Gastroesophageal sphincter (tissue), 4 donors: Measurements from ENCODE around the gene RAB44. TPM values are rescaled to one million over a fixed set of nuclear protein-coding genes. Genes with fewer than 3 reads are reported as not detected.

ENCODE experiments used
- ATAC-seq: fragments of 150-250 bp; one replicate; pipeline ENCODE4 v1.9.1; 2016; ENCODE audit warnings: mild to moderate bottlenecking, moderate library complexity
- H3K27ac ChIP-seq, 4 donors: fragments of 200-600 bp; sonication (generic) in 3 of 4; 1 replicate in 3 of 4; 2 replicates in 1 of 4; pipeline ENCODE4 v1.5.1; 2016 to 2019
- H3K27me3 ChIP-seq: fragments of 200-600 bp; sonication (generic); one replicate; pipeline ENCODE4 v1.5.1; 2019
- H3K36me3 ChIP-seq, 2 donors: fragments of 200-600 bp; sonication (generic); one replicate each; pipeline ENCODE4 v1.5.1; 2019; ENCODE audit warnings: control low read depth in 1 of 2
- H3K4me1 ChIP-seq, 3 donors: fragments of 200-600 bp; sonication (generic); 1 replicate in 2 of 3; 2 replicates in 1 of 3; pipeline ENCODE4 v1.5.1; 2016 to 2019; ENCODE audit warnings: control low read depth in 2 of 3
- H3K4me3 ChIP-seq, 2 donors: fragments of 200-600 bp; sonication (generic); one replicate each; pipeline ENCODE4 v1.5.1; 2019; ENCODE audit warnings: mild to moderate bottlenecking in 1 of 2, moderate library complexity in 1 of 2
- H3K9me3 ChIP-seq, 3 donors: fragments of 200-600 bp; sonication (generic); one replicate each; pipeline ENCODE4 v1.5.1; 2017 to 2019; ENCODE audit warnings: control low read depth in 2 of 3
- EP300 ChIP-seq: sonication (generic); formaldehyde crosslinking; IDR thresholded peaks from one replicate; pipeline ENCODE4 v1.6.1; 2017; ENCODE audit warnings: antibody characterized with exemption, mild to moderate bottlenecking
- POLR2A ChIP-seq, 2 donors: fragments of 450-650 bp; IDR thresholded peaks; one replicate each; pipeline ENCODE4 v1.6.1; 2017; ENCODE audit warnings: antibody characterized with exemption in 2 of 2, mild to moderate bottlenecking in 2 of 2, moderate library complexity in 1 of 2
- POLR2AphosphoS5 ChIP-seq: sonication (generic); formaldehyde crosslinking; IDR thresholded peaks from one replicate; pipeline ENCODE4 v1.6.1; 2017; ENCODE audit warnings: antibody characterized with exemption
- WGBS, 2 donors: methylation state at CpG; one replicate each; pipeline ENCODE4 v1.1.5; 2018; ENCODE audit warnings: low coverage in 1 of 2; 5-methylcytosine and 5-hydroxymethylcytosine counted together
- total RNA-seq, 4 donors: library from RNA; depleted of rRNA; stranded (reverse); fragments of >200 nt; gene quantifications; one replicate each; pipeline ENCODE4 v1.1.0, GENCODE V29; 2016
- TF ChIP-seq, protein P1 (sequence below), 4 experiments: fragments of 200-600 bp in 2 of 4; fragments of 450-650 bp in 2 of 4; sonication (generic) in 1 of 4; IDR thresholded peaks; one replicate each; pipeline ENCODE4 v1.5.1; 2017 to 2019; ENCODE audit warnings: antibody characterized with exemption in 4 of 4, mild to moderate bottlenecking in 2 of 4, moderate library complexity in 2 of 4

The RAB44 gene
- total RNA-seq, 4 donors from 2014 or later = 0.67 to 1.6 (median 0.89) TPM; not detected in 1

DNA sequence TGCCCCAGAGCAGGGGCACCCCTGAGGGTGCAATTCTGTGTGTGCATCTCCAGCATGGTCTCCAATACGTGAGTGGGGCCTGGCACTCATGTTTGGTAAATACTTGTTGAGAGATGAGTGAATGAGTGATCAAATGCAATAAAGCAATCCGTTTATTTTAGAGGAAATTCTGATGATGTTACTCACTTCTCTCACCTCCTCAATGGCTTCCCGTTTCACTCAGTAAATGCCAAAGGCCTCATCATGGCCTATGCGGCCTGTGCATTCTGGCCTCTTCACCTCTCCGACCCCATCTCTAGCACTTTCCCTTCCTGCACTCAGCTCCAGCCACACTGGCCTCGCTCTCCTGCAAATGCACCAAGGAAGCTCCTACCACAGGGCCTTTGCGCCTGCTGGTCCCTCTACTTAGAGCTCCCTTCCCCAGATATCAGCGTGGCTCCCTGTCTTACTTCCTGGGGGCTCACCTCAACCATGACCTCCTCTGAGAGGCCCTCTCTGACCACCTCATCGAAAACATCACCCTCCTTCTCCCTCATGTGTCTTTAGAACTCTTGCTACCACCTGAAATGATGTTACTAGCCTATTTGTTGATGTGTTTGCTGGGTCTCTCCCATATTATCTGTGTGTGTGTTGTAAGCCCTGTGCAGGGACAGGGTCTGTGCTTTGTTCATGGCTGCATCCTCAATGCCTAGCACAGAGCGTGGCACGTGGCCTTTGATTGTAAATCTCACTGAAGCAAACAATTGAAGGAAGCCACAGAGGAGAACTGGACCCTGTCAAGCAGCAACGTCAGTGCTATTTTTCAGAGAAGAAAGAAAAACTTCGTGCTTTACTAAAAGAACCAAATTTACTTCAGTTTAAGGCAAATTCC lies 42.6 kb downstream of the RAB44 start:
- no peaks in the 10 kb centered on the region for H3K36me3 ChIP-seq
- peaks cover 0 to 11% (median 4%) of the 10 kb centered on the region in 3 donors for H3K4me1 ChIP-seq
- ATAC-seq = no peak
- H3K4me3 ChIP-seq = no peak overlapping the region
- H3K27me3 ChIP-seq = no peaks in the 10 kb centered on the region
- TF ChIP-seq, protein P1, sequence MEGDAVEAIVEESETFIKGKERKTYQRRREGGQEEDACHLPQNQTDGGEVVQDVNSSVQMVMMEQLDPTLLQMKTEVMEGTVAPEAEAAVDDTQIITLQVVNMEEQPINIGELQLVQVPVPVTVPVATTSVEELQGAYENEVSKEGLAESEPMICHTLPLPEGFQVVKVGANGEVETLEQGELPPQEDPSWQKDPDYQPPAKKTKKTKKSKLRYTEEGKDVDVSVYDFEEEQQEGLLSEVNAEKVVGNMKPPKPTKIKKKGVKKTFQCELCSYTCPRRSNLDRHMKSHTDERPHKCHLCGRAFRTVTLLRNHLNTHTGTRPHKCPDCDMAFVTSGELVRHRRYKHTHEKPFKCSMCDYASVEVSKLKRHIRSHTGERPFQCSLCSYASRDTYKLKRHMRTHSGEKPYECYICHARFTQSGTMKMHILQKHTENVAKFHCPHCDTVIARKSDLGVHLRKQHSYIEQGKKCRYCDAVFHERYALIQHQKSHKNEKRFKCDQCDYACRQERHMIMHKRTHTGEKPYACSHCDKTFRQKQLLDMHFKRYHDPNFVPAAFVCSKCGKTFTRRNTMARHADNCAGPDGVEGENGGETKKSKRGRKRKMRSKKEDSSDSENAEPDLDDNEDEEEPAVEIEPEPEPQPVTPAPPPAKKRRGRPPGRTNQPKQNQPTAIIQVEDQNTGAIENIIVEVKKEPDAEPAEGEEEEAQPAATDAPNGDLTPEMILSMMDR (IDR thresholded peaks at IDR 0.05) = no peak
- no peak for TF ChIP-seq EP300
- no peaks in the 10 kb centered on the region for H3K9me3 ChIP-seq
- no peak overlapping the region for H3K27ac ChIP-seq
- WGBS, 2 donors = 76 to 78% methylated on average over 3 to 12 of the region's 13 CpGs

- TF ChIP-seq POLR2AphosphoS5 (no peak), EP300 (no peak), POLR2A (IDR thresholded peaks at IDR 0.05) (no peak)
- TF ChIP-seq, protein P1 (IDR thresholded peaks at IDR 0.05) = no peak
- no peaks in the 10 kb centered on the region for H3K27me3 ChIP-seq
- WGBS, 2 donors = 93 to 94% methylated on average over 5 to 6 of the region's 11 CpGs
- H3K4me3 ChIP-seq = no peak overlapping the region
- no peaks in the 10 kb centered on the region for H3K36me3 ChIP-seq
- H3K9me3 ChIP-seq = no peaks in the 10 kb centered on the region
- ATAC-seq = no peak
- H3K4me1 ChIP-seq = peaks cover 0 to 4% (median 3%) of the 10 kb centered on the region in 3 donors
- no peak overlapping the region for H3K27ac ChIP-seq
Measured at GRCh38 chr6:36740818-36741179, 43.2 kb downstream of the RAB44 start.

DNA sequence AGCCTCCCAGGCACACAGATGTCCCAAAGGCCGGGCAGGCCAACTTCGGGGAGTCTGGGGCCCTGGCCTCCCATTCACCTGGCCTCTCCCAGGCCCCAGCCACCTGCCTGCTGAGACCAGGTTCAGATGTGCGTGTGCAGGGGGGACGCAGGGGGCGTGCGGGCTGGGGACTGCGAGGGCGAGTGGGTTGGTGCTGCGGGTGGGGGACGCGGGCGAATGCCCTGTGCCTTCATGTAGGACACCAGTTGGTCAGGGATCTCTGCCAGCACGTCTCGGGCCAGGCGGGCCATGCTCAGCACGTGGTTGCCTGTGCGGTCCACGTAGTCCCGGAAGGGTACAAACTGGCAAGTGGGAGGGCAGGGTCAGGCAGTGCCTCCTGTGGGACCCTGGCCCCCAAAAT lies 44.5 kb downstream of the RAB44 start:
- no peak for ATAC-seq
- TF ChIP-seq, protein P1 (IDR thresholded peaks at IDR 0.05) = no peak
- TF ChIP-seq POLR2AphosphoS5 (no peak), EP300 (no peak), POLR2A (IDR thresholded peaks at IDR 0.05) (no peak)
- no peaks in the 10 kb centered on the region for H3K27me3 ChIP-seq
- H3K36me3 ChIP-seq = no peaks in the 10 kb centered on the region
- no peak overlapping the region for H3K27ac ChIP-seq
- H3K9me3 ChIP-seq = no peaks in the 10 kb centered on the region
- no peak overlapping the region for H3K4me3 ChIP-seq
- H3K4me1 ChIP-seq = no peaks in the 10 kb centered on the region
- WGBS, 2 donors = 80% methylated on average over 1 of the region's 19 CpGs; no CpG with 5 or more reads in 1 of the 2 donors

GRCh38 chr6:36743032-36743431 lies 45.4 kb downstream of the RAB44 start:
- H3K27me3 ChIP-seq = no peaks in the 10 kb centered on the region
- H3K4me1 ChIP-seq = no peaks in the 10 kb centered on the region
- H3K27ac ChIP-seq = no peak overlapping the region
- no peak overlapping the region for H3K4me3 ChIP-seq
- no peaks in the 10 kb centered on the region for H3K36me3 ChIP-seq
- 92% methylated on average over 2 of the region's 5 CpGs; no CpG with 5 or more reads in 1 of the 2 donors for WGBS, 2 donors
- peaks cover 0 to 3% (median 0%) of the 10 kb centered on the region in 3 donors for H3K9me3 ChIP-seq
- no peak for ATAC-seq
- TF ChIP-seq EP300 = no peak
- no peak for TF ChIP-seq POLR2A (IDR thresholded peaks at IDR 0.05)
- no peak for TF ChIP-seq POLR2AphosphoS5
- TF ChIP-seq, protein P1 (IDR thresholded peaks at IDR 0.05) = no peak
